A673 (cell line): ENCODE results near the gene SYNDIG1L. TPM values are rescaled to one million over a fixed set of nuclear protein-coding genes. Genes with fewer than 3 reads are reported as not detected.
A peak's percentile ranks its signal among the peaks of the same experiment; 100 is the strongest.

Experiments used
- Bru-seq: library from RNA; stranded (reverse); fragments of 400-500 nt; gene quantifications from one replicate; lab custom pipeline; 2021; lab: Mats Ljungman, UMichigan
- BruChase-seq, 2 experiments: library from RNA; stranded (reverse); fragments of 400-500 nt; gene quantifications; one replicate each; lab custom pipeline; 2021; lab: Mats Ljungman, UMichigan
- BruUV-seq: library from RNA; stranded (reverse); fragments of 400-500 nt; replicated peaks from 2 replicates; lab custom pipeline; 2021; lab: Mats Ljungman, UMichigan
- CTCF ChIA-PET: fragments of 300-600 bp; sonication (Branson Sonifier 250); formaldehyde crosslinking; loops from one replicate; lab custom pipeline; 2022; ENCODE audit warnings: antibody characterized with exemption; lab: Charles Lee
- POLR2A ChIA-PET: fragments of 300-600 bp; sonication (Branson Sonifier 250); formaldehyde crosslinking; loops from one replicate; lab custom pipeline; 2022; ENCODE audit warnings: antibody characterized with exemption; ENCODE audit not compliant: low non-redundant PET; lab: Charles Lee
- DNase-seq: peaks from one replicate; pipeline ENCODE4 v3.0.0-alpha.2; 2015; ENCODE audit warnings: low spot score
- H3K27ac ChIP-seq: fragments of 200-600 bp; sonication (generic); 2 replicates; pipeline ENCODE4 v1.5.1; 2016; ENCODE audit warnings: mixed run types, low read depth, mild to moderate bottlenecking, mixed read lengths, antibody characterized with exemption, low read length; ENCODE audit not compliant: poor library complexity, severe bottlenecking
- H3K27me3 ChIP-seq: fragments of 200-600 bp; sonication (generic); replicated peaks from 2 replicates; pipeline ENCODE4 v1.6.1; 2017; ENCODE audit warnings: mixed run types, low read depth, mild to moderate bottlenecking, mixed read lengths, antibody characterized with exemption, low read length; ENCODE audit not compliant: insufficient read depth, poor library complexity
- H3K36me3 ChIP-seq: fragments of 200-600 bp; sonication (generic); 2 replicates; pipeline ENCODE4 v1.6.1; 2016; ENCODE audit warnings: mixed run types, mild to moderate bottlenecking, mixed read lengths, antibody characterized with exemption, low read length; ENCODE audit not compliant: insufficient read depth, poor library complexity, severe bottlenecking
- H3K4me1 ChIP-seq: fragments of 200-600 bp; sonication (generic); 2 replicates; pipeline ENCODE4 v1.6.1; 2017; ENCODE audit warnings: mixed run types, mild to moderate bottlenecking, mixed read lengths, antibody characterized with exemption, low read length; ENCODE audit not compliant: insufficient read depth, poor library complexity, severe bottlenecking
- H3K4me3 ChIP-seq: fragments of 200-600 bp; sonication (generic); 2 replicates; pipeline ENCODE4 v1.5.1; 2016; ENCODE audit warnings: low read depth, mixed run types, mild to moderate bottlenecking, mixed read lengths, low read length; ENCODE audit not compliant: poor library complexity, severe bottlenecking
- H3K9me3 ChIP-seq: fragments of 200-600 bp; sonication (generic); 2 replicates; pipeline ENCODE4 v1.6.1; 2016; ENCODE audit warnings: mixed run types, low read depth, mild to moderate bottlenecking, mixed read lengths, antibody characterized with exemption, low read length; ENCODE audit not compliant: poor library complexity, severe bottlenecking
- EZH2 ChIP-seq: fragments of 200-600 bp; sonication (generic); IDR thresholded peaks from 2 replicates; pipeline ENCODE4 v1.6.1; 2017; ENCODE audit warnings: borderline replicate concordance, low read depth, mild to moderate bottlenecking, mixed read lengths, antibody characterized with exemption, low read length; ENCODE audit not compliant: poor library complexity, severe bottlenecking
- intact Hi-C: fragments of 100-400 bp; cut with micrococcal nuclease; formaldehyde crosslinking; loops from one replicate; pipeline ENCODE4 v1.10.0; 2022; ENCODE audit not compliant: unreplicated experiment
- long read RNA-seq: library from polyadenylated mRNA; stranded (forward); transcript quantifications from one replicate; pipeline ENCODE4 v2.0.0, GENCODE V29; 2022
- total RNA-seq: library from RNA; stranded (reverse); gene quantifications from 2 replicates; pipeline ENCODE4 v1.2.3, GENCODE V29; 2021
- TF ChIP-seq, protein P1 (sequence below): fragments of 300-800, 200-600 bp; sonication (generic); conservative IDR thresholded peaks from 2 replicates; pipeline ENCODE4 v1.5.1; 2017; ENCODE audit warnings: low read depth, mild to moderate bottlenecking, antibody characterized with exemption, low read length, moderate library complexity, mixed read lengths

SYNDIG1L gene
- total RNA-seq (not detected in 2 replicates), Bru-seq, nascent RNA (percentile 4 among the genes with signal in this experiment), BruChase-seq, experiment 1, labeled RNA remaining after a 2-hour chase (percentile 10 among the genes with signal in this experiment), BruChase-seq, experiment 2, labeled RNA remaining after a 6-hour chase (percentile 10 among the genes with signal in this experiment)
- long read RNA-seq = 0 reads

DNA sequence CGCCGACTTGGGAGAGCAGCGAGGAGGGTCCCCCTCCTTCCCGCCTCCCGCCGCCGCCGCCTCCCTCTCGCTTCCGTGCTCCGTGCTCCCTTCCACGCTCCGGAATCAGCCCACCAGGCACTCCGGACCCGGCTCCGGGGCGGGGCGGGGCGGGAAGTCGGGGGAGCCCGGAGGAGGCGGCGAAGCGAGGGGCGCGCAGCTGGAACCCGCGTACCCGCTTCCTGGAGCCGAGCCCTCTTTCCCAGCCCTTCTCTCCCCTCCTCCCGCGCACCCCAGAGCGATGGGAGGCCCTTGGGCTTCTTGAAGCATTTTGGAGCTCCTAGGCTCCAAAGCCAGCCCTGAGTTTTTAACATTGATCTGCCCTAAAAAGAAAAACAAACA is at the start of gene SYNDIG1L:
Gene SYNDIG1L, minus strand, starts transcription at position 9 of the 381 bp plus-strand sequence. CDS start 16,466 bp downstream, outside the sequence.
- POLR2A ChIA-PET = no interaction called here
- Histone ChIP-seq H3K27ac (no peak within 1 kb of the TSS), H3K9me3 (no peaks in the 10 kb centered on the region), H3K27me3 (peaks cover 43% of the 10 kb centered on the region), H3K4me1 (no peaks in the 10 kb centered on the region), H3K4me3 (no peak within 1 kb of the TSS), H3K36me3 (no peaks in the 10 kb centered on the region)
- TF ChIP-seq, protein P1, sequence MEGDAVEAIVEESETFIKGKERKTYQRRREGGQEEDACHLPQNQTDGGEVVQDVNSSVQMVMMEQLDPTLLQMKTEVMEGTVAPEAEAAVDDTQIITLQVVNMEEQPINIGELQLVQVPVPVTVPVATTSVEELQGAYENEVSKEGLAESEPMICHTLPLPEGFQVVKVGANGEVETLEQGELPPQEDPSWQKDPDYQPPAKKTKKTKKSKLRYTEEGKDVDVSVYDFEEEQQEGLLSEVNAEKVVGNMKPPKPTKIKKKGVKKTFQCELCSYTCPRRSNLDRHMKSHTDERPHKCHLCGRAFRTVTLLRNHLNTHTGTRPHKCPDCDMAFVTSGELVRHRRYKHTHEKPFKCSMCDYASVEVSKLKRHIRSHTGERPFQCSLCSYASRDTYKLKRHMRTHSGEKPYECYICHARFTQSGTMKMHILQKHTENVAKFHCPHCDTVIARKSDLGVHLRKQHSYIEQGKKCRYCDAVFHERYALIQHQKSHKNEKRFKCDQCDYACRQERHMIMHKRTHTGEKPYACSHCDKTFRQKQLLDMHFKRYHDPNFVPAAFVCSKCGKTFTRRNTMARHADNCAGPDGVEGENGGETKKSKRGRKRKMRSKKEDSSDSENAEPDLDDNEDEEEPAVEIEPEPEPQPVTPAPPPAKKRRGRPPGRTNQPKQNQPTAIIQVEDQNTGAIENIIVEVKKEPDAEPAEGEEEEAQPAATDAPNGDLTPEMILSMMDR = no peak
- no peak for TF ChIP-seq EZH2
- CTCF ChIA-PET = no interaction called here
- DNase-seq = peak; percentile 6
- intact Hi-C loops = no loop called here
- BruUV-seq = no TSS peak

DNA sequence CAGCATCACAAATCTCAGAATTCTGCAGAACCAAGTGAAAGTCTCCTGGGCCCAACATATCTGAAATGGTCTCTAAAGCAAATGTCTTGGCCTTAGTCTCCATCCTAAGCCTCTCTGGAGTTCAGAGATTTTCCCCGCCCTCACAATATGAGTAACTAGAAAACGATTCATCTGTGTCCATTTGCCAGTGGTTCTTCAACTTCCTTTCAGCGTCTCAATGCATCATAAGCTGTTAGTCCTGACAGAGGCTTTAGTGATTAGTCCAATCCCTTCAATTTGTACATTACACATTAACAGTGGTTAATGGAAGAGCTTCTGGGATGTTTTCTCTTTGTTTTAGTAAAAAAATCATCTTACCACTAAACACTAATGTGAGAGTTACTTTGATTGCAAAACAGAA is 49.7 kb upstream of the SYNDIG1L start:
- H3K27ac ChIP-seq = no peak overlapping the region
- TF ChIP-seq, protein P1 = no peak
- TF ChIP-seq EZH2 = no peak
- no peak overlapping the region for H3K4me3 ChIP-seq
- DNase-seq = no peak
- H3K36me3 ChIP-seq = no peaks in the 10 kb centered on the region
- no peaks in the 10 kb centered on the region for H3K4me1 ChIP-seq
- POLR2A ChIA-PET = no interaction called here
- no TSS peak for BruUV-seq
- CTCF ChIA-PET = no interaction called here
- H3K27me3 ChIP-seq = no peaks in the 10 kb centered on the region
- no peaks in the 10 kb centered on the region for H3K9me3 ChIP-seq
- intact Hi-C loops = no loop called here

DNA sequence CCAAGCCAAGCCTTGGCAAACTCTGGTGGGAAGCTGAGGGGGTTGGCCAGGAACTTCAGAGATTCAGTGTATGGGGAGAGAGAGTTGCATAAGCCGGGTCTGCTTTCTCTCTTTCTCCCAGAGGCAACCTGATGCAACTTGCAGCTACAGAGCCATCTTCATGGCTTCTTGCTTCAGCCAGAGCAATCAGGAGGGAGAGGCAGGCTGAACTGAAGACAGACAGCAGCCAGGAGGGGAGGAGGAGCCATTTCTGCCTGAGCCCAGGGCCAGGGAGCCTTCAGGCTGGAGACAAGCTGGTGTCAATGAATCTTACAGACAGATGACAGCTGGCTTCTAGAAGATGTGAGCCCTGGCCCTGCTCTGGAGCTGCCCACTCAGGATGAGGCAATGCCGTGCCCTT is 48.4 kb upstream of the SYNDIG1L start:
- Histone ChIP-seq H3K9me3 (no peaks in the 10 kb centered on the region), H3K4me1 (no peaks in the 10 kb centered on the region), H3K27me3 (no peaks in the 10 kb centered on the region), H3K27ac (no peak overlapping the region), H3K4me3 (no peak overlapping the region), H3K36me3 (no peaks in the 10 kb centered on the region)
- no peak for TF ChIP-seq EZH2
- TF ChIP-seq, protein P1 = no peak
- BruUV-seq = no TSS peak
- ChIA-PET CTCF (no interaction called here), POLR2A (no interaction called here)
- intact Hi-C loops = no loop called here
- no peak for DNase-seq
